ENCODE results near the gene SSUH2.
A peak's percentile ranks its signal among the peaks of the same experiment; 100 is the strongest.

Gene SSUH2

GRCh38 chr3:8635125-8635524 lies 9.5 kb downstream of the SSUH2 start:
- Mint-ChIP-seq H3K27ac (no peak overlapping the region), H3K4me1 (no peaks in the 10 kb centered on the region), H3K27me3 (peaks cover 1% of the 10 kb centered on the region), H3K36me3 (no peaks in the 10 kb centered on the region), H3K4me3 (no peak overlapping the region), H3K9me3 (peaks cover 5% of the 10 kb centered on the region)

DNA sequence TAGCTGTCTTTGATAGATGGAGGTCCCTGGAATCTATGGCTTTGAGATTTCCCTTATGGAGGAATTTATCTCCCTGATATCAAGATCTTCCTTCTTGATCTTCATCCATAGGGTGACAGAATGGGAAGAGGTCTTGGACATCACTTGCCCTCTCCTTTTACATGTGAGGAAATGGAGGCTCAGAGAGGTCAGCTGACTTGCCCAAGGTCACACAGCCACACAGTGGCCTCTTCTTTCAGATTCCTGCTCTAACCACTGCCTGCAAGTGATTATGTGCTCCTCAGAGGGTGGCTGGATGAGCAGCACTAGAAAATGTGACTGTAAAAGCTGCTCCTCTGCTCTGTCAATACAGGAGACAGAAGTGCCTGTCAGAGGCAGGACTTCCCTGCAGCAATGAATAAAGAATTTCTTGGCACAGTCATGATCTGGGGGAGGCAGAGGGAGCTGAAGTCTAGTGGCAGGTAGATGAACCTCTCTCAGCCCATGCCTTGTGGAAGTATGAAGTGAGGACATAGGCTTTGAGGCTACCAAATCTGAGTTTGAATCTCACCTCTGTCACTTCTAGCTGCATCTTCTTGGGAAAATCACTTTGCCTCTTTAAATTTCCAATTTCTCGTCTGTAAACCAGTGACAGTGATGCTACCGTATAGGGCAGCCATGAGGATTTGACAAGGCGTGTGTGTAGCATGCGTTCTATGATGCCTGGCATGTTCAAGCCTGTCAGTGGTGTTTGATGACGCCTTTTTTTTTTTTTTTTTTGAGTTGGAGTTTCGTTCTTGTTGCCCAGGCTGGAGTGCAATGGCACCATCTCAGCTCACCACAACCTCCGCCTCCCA lies 12.0 kb downstream of the SSUH2 start:
- Mint-ChIP-seq H3K27ac (no peak overlapping the region), H3K4me3 (no peak overlapping the region), H3K27me3 (no peaks in the 10 kb centered on the region), H3K36me3 (no peaks in the 10 kb centered on the region), H3K4me1 (no peaks in the 10 kb centered on the region), H3K9me3 (peaks cover 5% of the 10 kb centered on the region)

- Mint-ChIP-seq H3K27ac (no peak overlapping the region), H3K27me3 (no peaks in the 10 kb centered on the region), H3K4me3 (no peak overlapping the region), H3K9me3 (peaks cover 3% of the 10 kb centered on the region), H3K4me1 (no peaks in the 10 kb centered on the region), H3K36me3 (no peaks in the 10 kb centered on the region)
These were observed 12.9 kb downstream of the SSUH2 start for GRCh38 chr3:8631661-8632060.

DNA sequence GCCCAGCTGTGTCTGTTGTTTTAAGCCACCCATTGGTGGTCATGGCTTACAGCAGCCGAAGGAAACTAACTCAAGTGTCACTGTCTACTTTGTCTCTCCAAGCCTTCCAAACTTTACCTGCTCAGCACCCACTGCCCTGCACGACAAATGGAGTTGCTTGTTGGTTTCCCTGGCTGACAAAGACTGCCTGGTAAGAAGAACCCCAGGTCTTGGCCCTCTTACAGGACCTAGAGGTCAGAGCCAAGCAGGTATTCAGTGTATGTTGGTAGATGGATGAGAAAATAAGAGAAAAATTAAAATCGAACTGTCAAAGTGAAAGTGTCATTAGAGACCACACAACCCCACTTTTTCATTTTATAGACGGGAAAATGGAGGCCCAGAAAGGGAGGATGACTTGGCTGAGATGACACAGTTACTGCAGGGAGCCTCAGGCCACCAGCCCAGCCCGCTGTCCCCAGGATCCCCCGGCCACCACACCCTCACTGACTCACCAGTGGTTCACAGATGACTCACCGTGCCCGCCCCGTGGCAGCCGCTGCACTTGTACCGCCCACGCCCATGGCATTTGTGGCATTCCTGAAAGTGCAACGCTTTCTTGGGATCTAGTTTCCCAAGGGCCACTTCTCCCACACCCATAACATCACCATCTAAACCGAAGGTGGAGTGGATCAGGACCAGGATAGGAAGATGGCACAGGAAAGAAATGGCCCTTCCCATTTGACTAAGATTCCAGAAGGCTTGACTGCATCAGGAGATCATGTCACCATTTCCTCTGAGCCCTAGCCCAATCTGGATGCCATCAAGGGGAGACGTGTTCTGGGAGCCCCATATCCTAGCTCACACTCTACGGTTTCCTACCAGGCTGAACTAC lies 15.2 kb downstream of the SSUH2 start:
- Mint-ChIP-seq H3K4me1 (no peaks in the 10 kb centered on the region), H3K9me3 (no peaks in the 10 kb centered on the region), H3K27ac (no peak overlapping the region), H3K36me3 (no peaks in the 10 kb centered on the region), H3K27me3 (no peaks in the 10 kb centered on the region), H3K4me3 (no peak overlapping the region)

- no peaks in the 10 kb centered on the region for H3K9me3 Mint-ChIP-seq
- no peaks in the 10 kb centered on the region for H3K27me3 Mint-ChIP-seq
- no peak overlapping the region for H3K27ac Mint-ChIP-seq
- H3K4me3 Mint-ChIP-seq, result no peak overlapping the region
- no peaks in the 10 kb centered on the region for H3K4me1 Mint-ChIP-seq
- no peaks in the 10 kb centered on the region for H3K36me3 Mint-ChIP-seq
These were observed 16.6 kb downstream of the SSUH2 start for GRCh38 chr3:8627949-8628348.

DNA sequence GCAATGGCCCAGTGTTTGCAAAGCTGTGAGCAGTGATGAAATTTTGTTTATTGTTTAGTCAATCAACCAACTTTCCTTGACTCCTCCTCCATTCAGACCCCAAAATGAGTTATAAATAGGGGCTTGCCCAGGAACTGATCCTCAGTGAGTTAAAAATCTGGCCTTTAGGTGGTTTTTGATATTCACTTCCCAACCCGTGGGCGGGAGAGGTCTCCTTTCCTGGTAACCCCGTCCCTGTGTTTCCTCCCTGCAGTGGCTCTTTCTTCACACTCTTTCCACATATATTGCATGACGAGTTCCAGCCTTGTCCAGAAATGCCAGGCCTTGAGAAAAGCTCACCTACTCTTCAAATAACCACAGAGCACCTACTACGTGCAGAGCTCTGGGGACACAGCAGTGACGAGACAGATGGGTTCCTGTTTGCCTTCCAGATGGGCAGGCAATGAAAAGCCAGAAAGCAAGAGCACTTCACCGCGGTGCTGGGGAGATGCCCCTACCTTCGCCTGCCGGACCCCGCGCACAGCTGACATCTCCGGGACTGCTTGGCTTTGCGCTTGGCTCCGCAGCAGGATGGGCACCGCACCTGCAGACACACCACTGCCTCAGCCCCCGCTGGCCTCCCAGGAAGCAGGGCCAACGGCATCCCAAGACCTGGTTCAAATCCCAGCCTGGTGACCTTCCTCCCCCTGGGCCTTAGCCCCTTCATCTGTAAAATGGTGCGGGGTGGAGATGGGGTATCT lies 17.2 kb downstream of the SSUH2 start:
- H3K27ac Mint-ChIP-seq, result no peak overlapping the region
- no peaks in the 10 kb centered on the region for H3K36me3 Mint-ChIP-seq
- H3K9me3 Mint-ChIP-seq, result no peaks in the 10 kb centered on the region
- no peaks in the 10 kb centered on the region for H3K4me1 Mint-ChIP-seq
- no peaks in the 10 kb centered on the region for H3K27me3 Mint-ChIP-seq
- H3K4me3 Mint-ChIP-seq, result no peak overlapping the region

GRCh38 chr3:8625991-8626390 lies 18.6 kb downstream of the SSUH2 start:
- Mint-ChIP-seq H3K27me3 (no peaks in the 10 kb centered on the region), H3K4me3 (no peak overlapping the region), H3K27ac (no peak overlapping the region), H3K36me3 (no peaks in the 10 kb centered on the region), H3K9me3 (no peaks in the 10 kb centered on the region), H3K4me1 (no peaks in the 10 kb centered on the region)

DNA sequence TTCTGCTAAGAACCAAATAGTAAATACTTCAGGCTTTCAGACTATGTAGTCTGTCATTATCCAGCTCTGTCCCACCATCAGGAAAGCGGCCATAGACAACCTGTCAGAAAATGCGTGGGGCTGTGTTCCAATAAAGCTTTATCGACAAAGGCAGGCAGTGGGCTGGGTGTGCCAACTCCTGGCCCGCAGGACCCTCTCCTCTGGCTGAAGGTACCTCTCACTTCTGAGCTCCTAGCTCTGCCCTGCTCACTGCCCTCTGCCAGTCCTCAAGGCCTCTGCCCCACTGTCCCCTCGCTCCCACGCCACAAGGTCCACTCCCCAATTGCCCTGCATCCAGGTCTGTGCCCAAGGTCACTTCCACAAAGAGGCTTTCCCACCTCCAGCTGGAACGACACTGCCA lies 20.0 kb downstream of the SSUH2 start:
- no peaks in the 10 kb centered on the region for H3K4me1 Mint-ChIP-seq
- H3K4me3 Mint-ChIP-seq, result no peak overlapping the region
- H3K9me3 Mint-ChIP-seq, result no peaks in the 10 kb centered on the region
- no peak overlapping the region for H3K27ac Mint-ChIP-seq
- H3K36me3 Mint-ChIP-seq, result no peaks in the 10 kb centered on the region
- H3K27me3 Mint-ChIP-seq, result no peaks in the 10 kb centered on the region

DNA sequence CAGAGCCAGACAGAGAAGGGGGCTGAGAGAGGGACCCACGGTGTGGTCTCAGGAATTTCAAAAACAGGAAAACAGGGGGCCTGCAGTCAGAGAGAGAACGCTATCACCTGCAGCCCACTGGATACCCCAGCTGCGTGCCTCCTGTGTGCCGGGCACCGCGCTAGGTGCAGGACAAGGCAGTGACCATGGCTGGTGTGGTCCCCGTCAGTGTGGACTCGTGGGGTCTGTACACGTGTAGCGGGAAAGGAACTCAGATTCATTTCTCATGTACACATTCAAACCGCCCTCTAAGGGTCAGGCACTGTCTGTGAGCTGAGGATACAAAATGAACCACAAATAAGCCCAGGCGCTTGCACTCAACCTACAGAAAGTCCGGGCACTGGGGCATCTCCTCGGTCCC lies 20.9 kb downstream of the SSUH2 start:
- Mint-ChIP-seq H3K36me3 (no peaks in the 10 kb centered on the region), H3K27me3 (no peaks in the 10 kb centered on the region), H3K9me3 (no peaks in the 10 kb centered on the region), H3K4me1 (no peaks in the 10 kb centered on the region), H3K4me3 (no peak overlapping the region), H3K27ac (no peak overlapping the region)

DNA sequence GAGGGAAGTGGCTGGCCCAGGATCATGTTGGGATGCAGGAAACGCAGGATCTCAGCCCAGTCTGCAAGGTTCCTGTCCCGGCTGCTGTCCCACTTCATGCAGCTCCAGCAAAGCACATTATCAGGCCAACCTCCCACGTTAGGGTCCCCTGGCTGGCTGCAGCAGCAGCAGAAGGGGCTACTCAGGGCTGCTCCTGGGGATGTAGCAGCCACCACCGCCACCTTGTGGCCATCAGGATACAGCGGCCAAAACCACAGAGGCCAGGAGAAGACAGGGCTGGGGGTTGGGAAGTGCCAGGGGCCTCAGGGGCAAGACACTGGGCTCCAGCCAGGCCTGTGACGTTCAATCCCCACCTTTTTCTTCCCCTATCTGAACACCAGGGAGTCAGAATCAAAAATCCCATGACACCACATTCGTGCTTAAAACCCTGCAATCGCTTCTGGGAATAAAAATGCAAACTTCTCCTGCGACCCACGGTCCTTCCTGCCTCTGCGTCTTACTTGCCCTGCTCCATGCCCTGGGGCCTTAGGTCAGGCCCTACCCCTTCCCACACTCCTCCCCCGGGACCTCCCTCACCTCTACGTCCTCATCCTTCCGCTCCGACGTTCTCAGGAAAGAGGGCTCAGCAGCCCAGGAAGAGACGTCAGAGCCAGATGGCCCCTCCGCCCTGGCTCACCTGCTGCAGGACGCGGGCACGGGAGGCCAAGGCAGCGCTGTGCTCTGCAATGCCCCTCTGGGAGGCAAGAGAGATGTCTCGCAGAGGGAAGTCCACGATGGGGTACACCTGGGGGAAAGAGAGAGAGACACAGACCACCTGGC lies 21.5 kb downstream of the SSUH2 start:
- Mint-ChIP-seq H3K36me3 (no peaks in the 10 kb centered on the region), H3K27me3 (no peaks in the 10 kb centered on the region), H3K4me3 (peak overlapping the region; percentile 47), H3K27ac (no peak overlapping the region), H3K9me3 (no peaks in the 10 kb centered on the region), H3K4me1 (no peaks in the 10 kb centered on the region)

DNA sequence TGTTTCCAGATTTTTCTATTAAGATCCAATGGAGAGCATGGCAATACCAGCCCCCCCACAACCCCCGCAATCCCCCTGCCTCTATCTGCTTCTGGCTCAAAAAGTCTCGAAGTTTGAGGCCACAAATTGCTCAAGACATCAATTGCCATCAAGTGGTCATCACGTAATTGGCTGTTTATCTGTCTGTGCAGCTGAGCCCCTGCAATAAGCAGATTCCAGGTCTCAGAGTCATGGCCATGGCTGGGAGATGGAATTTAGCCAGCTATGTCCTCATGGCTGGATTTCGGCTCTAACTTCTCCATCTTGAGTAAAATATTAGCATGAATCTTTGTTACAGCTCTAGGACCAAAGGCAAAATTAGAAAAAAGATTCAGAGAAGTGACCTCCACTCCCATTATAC lies 22.7 kb downstream of the SSUH2 start:
- no peaks in the 10 kb centered on the region for H3K27me3 Mint-ChIP-seq
- H3K9me3 Mint-ChIP-seq, result no peaks in the 10 kb centered on the region
- no peaks in the 10 kb centered on the region for H3K36me3 Mint-ChIP-seq
- no peak overlapping the region for H3K4me3 Mint-ChIP-seq
- no peaks in the 10 kb centered on the region for H3K4me1 Mint-ChIP-seq
- no peak overlapping the region for H3K27ac Mint-ChIP-seq

- H3K4me1 Mint-ChIP-seq, result no peaks in the 10 kb centered on the region
- H3K36me3 Mint-ChIP-seq, result no peaks in the 10 kb centered on the region
- no peaks in the 10 kb centered on the region for H3K27me3 Mint-ChIP-seq
- H3K27ac Mint-ChIP-seq, result no peak overlapping the region
- no peak overlapping the region for H3K4me3 Mint-ChIP-seq
- no peaks in the 10 kb centered on the region for H3K9me3 Mint-ChIP-seq
These were observed 23.5 kb downstream of the SSUH2 start for GRCh38 chr3:8621141-8621540.

GRCh38 chr3:8619548-8619947 lies 25.1 kb downstream of the SSUH2 start:
- no peaks in the 10 kb centered on the region for H3K4me1 Mint-ChIP-seq
- no peak overlapping the region for H3K4me3 Mint-ChIP-seq
- H3K27me3 Mint-ChIP-seq, result no peaks in the 10 kb centered on the region
- no peaks in the 10 kb centered on the region for H3K9me3 Mint-ChIP-seq
- H3K36me3 Mint-ChIP-seq, result no peaks in the 10 kb centered on the region
- no peak overlapping the region for H3K27ac Mint-ChIP-seq

DNA sequence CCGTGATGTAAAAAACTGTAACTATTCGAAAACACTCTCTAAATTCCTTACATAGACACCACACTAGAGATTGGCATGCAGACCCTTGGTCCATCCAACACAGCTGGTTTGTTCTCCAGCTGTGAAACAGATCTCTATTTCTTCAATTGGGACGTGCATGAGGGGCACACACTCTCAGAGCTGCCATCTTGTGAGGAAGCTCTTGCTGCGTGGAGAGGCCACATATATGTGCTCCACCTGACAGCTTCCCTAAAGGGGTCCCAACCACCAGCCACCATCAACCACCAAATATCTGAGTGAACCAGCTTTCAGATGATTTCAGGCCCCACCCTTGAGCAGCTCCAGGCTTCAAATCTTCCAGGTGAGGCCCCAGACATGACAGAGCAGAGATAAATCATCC lies 25.6 kb downstream of the SSUH2 start:
- no peaks in the 10 kb centered on the region for H3K27me3 Mint-ChIP-seq
- no peak overlapping the region for H3K27ac Mint-ChIP-seq

GRCh38 chr3:8617921-8618320 lies 26.7 kb downstream of the SSUH2 start:
- no peaks in the 10 kb centered on the region for H3K4me1 Mint-ChIP-seq
- H3K27ac Mint-ChIP-seq, result no peak overlapping the region
- no peaks in the 10 kb centered on the region for H3K27me3 Mint-ChIP-seq
- H3K9me3 Mint-ChIP-seq, result no peaks in the 10 kb centered on the region
- H3K4me3 Mint-ChIP-seq, result no peak overlapping the region
- H3K36me3 Mint-ChIP-seq, result no peaks in the 10 kb centered on the region

More for the DNA sequence above, 25.6 kb downstream of the SSUH2 start:
- Mint-ChIP-seq H3K9me3 (no peaks in the 10 kb centered on the region), H3K36me3 (no peaks in the 10 kb centered on the region), H3K4me1 (no peaks in the 10 kb centered on the region), H3K4me3 (no peak overlapping the region)

Data from activated naive CD4-positive, alpha-beta T cell treated with anti-CD3 and anti-CD28 coated beads, Interleukin-2, amount 50 U/mL, for 24 hours (primary cell).